HL-60/S4 treated with phorbol 12-myristate 13-acetate at 8.2 ng/mL for 4 days and 3 days (cell line): ENCODE measurements around the gene MICB.
"Not testable (repeated sequence)": the region's sequence is repeated elsewhere in the genome, so short reads cannot be mapped to it uniquely, and the experiment has no call there.

Experiments used
- in situ Hi-C: fragments of 300-500 bp; cut with MboI; formaldehyde crosslinking; loops from 2 replicates; pipeline ENCODE4 v1.15.0; 2022; ENCODE audit warnings: low sequenced_read_pairs

MICB gene

GRCh38 chr6:31473780-31474761, 23.9 kb upstream of the MICB start:
- in situ Hi-C loops, result no loop called here

- in situ Hi-C loops, result no loop called here
These were observed 23.1 kb upstream of the MICB start for GRCh38 chr6:31474871-31475286.

GRCh38 chr6:31476515-31477139, 21.3 kb upstream of the MICB start:
- in situ Hi-C loops, result no loop called here

GRCh38 chr6:31477521-31477920, 20.4 kb upstream of the MICB start:
- in situ Hi-C loops, result no loop called here

- in situ Hi-C loops, result no loop called here
These were observed 19.6 kb upstream of the MICB start for GRCh38 chr6:31478186-31478950.

GRCh38 chr6:31479151-31479932, 18.6 kb upstream of the MICB start:
- in situ Hi-C loops, result no loop called here

GRCh38 chr6:31479933-31480535, 17.9 kb upstream of the MICB start:
- in situ Hi-C loops, result no loop called here

GRCh38 chr6:31480574-31480973, 17.4 kb upstream of the MICB start:
- in situ Hi-C loops, result no loop called here

GRCh38 chr6:31483392-31483791, 14.6 kb upstream of the MICB start:
- in situ Hi-C loops, result no loop called here

GRCh38 chr6:31485055-31485454, 12.9 kb upstream of the MICB start:
- in situ Hi-C loops, result no loop called here

GRCh38 chr6:31486065-31486837, 11.7 kb upstream of the MICB start:
- in situ Hi-C loops, result not testable (repeated sequence)

GRCh38 chr6:31487674-31488073, 10.3 kb upstream of the MICB start:
- in situ Hi-C loops, result not testable (repeated sequence)

GRCh38 chr6:31489086-31489485, 8.9 kb upstream of the MICB start:
- in situ Hi-C loops, result no loop called here

- in situ Hi-C loops, result no loop called here
These were observed 7.7 kb upstream of the MICB start for GRCh38 chr6:31490115-31490873.

- in situ Hi-C loops, result not testable (repeated sequence)
These were observed 4.4 kb upstream of the MICB start for GRCh38 chr6:31493550-31493874.

GRCh38 chr6:31493875-31494694, 3.9 kb upstream of the MICB start:
- in situ Hi-C loops, result no loop called here

GRCh38 chr6:31495580-31495979, 2.4 kb upstream of the MICB start:
- in situ Hi-C loops, result no loop called here

- in situ Hi-C loops, result not testable (repeated sequence)
These were observed 1.1 kb upstream of the MICB start for GRCh38 chr6:31496826-31497225.
